ENCODE results near the gene PRSS58.

PRSS58 gene

GRCh38 chr7:142257958-142258357 lies at the start of gene PRSS58:
Gene PRSS58, minus strand, starts transcription at chr7:142258058. Its CDS starts 351 bp downstream, at chr7:142257707.
- DNase-seq, result no peak

DNA sequence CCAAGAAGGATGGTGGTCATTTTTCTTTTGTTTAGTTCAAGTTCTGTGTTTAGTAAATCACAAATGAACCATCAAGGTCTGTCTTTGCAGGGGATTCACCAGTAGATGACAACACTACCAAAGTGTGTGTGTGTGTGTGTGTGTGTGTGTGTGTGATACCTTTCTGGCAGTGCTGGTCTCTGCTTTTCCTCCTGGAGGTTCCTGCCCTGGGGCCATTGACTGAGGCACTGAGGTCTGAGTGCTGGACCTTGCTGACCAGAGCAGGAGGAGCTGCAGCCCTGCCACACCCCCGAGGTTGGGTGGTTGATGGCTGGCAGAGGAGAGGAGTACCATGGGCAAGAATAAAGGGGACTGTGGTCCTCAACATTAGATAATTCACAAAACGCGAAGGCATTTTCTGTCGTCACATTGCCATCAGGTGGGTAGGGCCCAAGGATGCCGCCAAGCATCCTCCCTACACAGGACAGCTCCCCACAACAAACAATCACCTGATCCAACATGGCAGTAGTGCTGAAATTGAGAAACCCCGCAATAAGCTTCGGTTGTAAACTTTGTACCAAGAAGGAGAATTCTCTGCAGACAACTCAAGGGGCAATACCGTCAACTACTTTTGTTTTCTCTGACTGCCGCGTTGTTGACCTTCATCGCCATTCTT lies 49.5 kb upstream of the PRSS58 start:
- no peak for DNase-seq

GRCh38 chr7:142303650-142304049 lies 45.8 kb upstream of the PRSS58 start:
- DNase-seq, result peak in 1 of 2 donors; percentile 79

DNA sequence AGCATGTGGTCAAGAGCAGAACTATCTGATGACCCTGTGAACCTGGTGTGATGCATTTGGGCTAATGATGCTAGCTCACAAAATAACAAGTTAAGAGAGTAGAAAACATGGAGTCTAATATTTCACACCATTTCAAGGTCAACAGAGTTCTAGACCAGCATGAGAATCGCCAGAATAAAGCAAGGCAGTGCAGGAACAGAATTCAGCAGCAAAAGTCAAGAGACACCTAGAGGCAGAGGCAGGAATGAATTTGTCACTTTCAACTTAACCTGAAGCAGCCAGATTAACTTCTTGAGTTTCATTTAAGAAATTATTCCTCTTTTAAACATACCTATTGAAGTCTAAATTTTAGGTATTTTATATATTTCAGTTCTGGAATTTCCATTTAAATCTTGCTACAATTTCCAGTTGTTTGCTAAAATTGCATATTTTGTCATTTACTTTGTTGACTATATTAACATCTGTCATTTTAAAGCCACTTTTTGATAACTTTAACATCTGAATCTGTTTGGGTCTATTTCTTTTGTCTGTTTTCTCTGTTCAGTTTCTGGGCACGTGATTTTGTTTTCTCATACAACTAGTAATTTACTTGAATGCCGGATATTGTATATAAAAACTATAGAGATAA lies 44.2 kb upstream of the PRSS58 start:
- peak in 1 of 2 donors; percentile 47 for DNase-seq

GRCh38 chr7:142301299-142301698 lies 43.4 kb upstream of the PRSS58 start:
- DNase-seq, result peak in 1 of 2 donors; percentile 46

DNA sequence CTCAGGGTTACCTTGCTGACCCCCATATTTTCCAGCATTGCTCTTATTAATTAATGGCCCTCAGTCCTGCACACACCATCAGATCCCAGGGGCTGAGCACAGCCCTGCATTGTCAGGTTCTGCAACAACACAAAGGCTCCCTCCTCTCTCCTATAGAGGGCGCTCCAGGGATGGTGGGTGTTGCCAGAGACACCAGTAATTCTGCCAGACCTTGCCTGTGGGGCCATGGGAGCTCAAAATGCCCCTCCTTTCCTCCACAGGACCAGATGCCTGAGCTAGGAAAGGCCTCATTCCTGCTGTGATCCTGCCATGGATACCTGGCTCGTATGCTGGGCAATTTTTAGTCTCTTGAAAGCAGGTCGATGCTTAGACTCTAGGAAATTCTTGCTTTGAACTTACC lies 42.8 kb upstream of the PRSS58 start:
- no peak for DNase-seq

DNA sequence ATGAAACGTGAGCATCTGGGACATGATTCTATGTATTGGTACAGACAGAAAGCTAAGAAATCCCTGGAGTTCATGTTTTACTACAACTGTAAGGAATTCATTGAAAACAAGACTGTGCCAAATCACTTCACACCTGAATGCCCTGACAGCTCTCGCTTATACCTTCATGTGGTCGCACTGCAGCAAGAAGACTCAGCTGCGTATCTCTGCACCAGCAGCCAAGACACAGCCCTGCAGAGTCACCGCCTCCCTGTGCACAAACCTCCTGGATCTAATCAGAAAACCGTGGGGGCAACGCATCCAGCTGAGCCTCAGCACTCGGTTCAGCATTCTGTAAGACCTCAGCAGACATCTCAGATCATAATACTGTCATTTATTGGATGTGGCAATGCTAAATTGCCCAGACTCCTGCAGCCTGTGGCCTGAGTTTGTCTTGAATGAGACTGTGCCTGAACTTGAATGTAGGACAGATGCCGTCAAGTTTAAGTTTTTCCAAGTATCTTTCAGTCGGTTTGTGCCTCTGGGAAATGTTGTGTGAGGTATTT lies 41.5 kb upstream of the PRSS58 start:
- DNase-seq, result no peak

DNA sequence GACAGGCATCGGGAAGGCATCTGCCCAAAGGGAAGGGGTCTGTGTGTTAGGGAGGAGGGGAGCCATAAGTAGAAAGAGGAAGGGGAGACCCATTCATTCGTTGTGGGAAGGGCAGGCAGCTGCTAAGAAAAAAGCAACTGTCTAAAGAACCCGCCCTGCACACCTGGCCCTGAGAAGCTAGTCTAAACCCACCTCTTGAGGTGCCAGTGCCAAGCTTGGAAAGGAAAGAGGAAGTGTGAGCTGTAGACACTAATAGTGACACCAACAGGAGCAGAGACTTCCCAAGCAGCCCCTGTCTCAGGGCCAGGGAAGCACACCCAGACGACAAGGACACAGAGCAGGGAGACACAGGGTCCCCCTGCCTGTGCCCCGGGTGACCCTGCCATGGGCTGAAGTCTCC lies 40.8 kb upstream of the PRSS58 start:
- no peak for DNase-seq

DNA sequence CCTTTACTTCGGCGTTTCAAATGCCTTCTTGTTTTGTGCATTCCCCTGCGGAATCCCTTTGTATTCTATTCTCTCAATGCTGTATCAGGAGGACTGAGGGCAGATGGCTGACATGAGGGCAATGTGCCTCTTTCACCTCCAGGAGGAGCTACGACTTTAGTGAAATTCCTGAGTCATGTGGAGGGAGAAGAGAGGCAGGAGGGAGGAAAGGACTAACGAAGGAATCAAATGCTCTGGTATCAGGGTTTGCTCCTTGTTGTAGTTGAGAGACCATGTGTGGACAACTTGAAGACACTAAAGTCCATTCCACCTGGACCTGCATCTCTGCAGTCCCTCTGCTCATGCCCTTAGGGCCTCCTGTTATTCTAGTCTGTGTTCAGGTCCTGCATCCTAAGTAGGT lies 40.2 kb upstream of the PRSS58 start:
- DNase-seq, result no peak

GRCh38 chr7:142280263-142280662 lies 22.4 kb upstream of the PRSS58 start:
- DNase-seq, result no peak

DNA sequence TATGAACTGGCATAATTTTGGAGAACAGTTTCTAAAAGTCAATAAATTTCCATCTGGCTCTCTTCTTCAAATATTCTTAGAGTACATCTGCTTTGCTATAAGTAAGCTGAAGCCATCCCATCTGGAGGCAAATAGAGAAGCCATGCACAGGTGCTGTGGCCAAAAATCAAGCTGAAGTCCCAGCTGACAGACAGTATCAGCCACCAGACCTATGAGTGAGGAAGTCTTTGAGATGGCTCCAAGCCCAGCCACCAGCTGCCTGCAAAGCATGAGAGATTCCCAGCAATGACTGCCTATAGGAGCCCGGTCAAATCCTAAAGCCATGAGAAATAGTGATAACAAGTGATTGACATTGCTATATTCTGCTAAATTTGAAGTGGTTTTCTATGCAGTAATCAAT lies 21.7 kb upstream of the PRSS58 start:
- no peak for DNase-seq

GRCh38 chr7:142275028-142275427 lies 17.2 kb upstream of the PRSS58 start:
- no peak for DNase-seq

- no peak for DNase-seq
Measured at GRCh38 chr7:142272841-142273240, 15.0 kb upstream of the PRSS58 start.

DNA sequence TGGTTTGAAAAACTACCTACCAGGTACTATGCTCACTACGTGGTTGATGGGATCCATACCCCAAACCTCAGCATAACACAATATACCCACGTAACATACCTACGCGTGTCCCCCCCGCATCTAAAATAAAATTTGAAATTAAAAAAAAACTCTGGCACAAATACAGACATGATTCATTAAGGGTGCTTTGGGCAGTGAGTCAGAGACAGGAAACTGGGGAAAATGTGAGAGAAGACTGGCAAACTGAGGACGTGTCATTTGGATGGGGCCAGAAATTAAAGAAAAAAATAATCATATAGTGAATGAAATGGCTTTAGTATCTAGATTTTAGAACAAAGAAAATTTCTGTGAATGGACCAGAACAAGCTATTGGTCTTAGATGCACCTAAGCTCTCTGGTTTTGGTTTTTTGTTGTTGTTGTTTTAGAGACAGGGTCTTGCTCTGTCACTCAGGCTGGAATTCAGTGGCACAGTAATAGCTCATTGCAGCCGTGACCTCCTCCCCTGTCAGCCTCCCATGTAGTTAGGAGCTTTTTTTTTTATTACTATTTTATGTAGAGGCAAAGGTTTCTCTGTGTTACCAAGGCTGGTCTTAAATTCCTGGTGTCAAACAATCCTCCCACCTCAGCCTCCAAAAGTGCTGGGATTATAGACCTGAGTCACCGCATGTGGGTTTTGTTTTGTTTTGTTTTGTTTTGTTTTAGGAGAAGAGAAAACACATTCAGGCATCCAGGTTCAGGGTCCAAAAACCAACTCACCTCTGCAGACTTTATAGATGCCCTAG lies 5.9 kb upstream of the PRSS58 start:
- DNase-seq, result peak in 1 of 2 donors; percentile 60

DNA sequence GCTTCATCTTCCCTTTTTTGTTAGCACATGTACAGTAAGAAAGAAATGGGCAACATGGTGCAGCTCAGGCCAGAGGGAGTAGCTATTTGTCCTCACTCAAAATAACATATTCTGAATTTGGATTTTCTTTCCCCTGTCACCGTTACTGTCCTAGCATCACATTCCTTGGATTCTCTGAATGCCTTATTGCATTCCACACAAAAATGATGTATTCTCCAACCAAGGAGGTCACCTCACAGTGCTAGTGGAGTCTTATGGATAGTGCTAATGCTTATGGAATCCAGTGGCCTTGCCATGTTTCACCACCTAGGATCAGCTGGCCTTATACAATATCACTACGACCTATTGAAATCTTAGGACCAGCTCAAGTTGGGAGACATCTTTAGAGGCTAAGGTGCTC lies 7.2 kb downstream of the PRSS58 start:
- no peak for DNase-seq

DNA sequence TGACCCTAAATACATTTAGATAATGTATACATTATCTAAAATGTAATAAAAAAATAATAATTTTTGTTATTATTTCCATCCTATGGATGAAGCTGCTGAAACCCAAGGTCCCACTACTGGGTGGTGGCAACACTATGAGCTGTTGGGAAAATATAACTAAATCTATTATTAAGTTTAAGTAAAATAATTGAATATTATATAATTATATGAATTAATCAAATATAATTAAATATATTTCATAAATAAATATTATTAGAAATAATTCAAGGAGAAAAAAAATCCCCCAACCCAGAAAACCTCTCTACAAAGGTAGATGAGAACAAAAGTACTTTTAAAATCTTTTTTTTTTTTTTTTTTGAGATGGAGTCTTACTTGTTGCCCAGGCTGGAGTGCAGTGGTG lies 7.9 kb downstream of the PRSS58 start:
- no peak for DNase-seq

DNA sequence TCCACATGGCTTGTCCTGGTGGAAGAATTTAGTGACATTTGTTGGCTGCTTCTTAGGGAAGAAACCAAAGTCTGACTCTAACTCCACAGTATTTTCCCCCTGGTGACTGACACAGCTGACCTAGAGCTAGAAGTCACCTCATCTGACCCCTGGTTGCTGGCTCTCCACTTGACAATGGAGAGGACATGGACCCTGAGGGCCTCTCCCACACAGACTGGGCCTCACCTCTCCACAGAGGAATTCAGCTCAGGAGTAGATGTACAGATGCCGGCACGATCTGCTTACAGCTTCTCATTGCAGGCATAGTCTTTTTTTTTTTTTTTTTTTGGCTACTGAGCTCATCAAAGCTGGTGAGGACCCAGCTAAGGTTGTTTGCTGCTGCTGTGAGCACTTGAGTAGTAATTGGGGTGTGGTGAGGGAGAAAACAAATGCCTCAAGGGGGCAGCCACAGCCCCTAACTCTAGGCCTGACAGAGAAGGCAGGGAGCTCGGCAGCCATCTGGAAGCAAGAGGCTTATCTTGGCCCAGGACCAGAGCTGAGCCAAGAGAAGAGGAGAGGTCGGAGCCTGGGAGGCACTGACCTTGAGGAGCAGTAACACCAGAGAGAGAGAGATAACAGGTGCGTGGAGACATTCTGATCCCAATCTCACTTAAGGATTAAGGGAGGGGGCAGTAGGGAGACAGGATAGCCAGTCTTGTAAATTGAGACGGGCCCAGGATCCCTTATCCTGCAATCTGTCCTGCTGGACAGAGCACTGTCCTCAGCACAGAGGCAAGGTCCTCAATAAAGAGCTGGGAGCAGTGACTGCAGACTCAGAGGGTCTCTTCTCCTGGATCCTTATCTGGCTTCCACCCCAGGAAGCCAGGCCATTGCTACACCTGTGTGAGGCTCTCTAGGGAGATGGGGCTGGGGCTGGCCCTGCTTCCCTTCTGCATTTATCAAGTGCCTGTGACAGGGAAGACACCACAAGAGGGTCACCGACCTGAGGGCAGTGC lies 9.4 kb downstream of the PRSS58 start:
- no peak for DNase-seq

- no peak for DNase-seq
Measured at GRCh38 chr7:142243823-142244222, 14.0 kb downstream of the PRSS58 start.

DNA sequence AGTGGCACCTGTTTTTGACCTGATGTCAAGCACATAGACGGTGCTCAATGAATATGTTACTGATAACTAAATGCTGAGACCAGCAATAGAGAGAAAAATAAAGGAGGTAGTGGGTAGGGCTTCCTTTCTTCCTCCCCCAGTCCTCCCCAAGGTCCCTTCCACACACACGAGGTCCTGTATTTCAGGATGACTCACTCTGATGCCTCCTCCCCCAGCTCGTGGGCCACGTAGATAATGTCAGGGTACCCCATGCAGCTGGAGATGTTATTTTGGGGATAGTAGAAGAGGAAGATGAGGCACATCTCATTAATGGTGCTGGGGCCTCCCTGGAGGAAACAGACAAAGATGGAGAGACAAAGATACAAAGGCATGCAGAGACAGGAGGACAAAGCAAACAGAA lies 17.3 kb downstream of the PRSS58 start:
- DNase-seq, result peak in 1 of 2 donors; percentile 96

GRCh38 chr7:142231716-142232115 lies 26.1 kb downstream of the PRSS58 start:
- DNase-seq, result no peak

- DNase-seq, result no peak
Measured at GRCh38 chr7:142228537-142229104, 29.2 kb downstream of the PRSS58 start.

All from bone marrow (tissue), 2 donors.